DMS79 treated with DMSO at 0.1 percent for 48 hours (cell line): Measurements from ENCODE around the gene RNU1-4.
A peak's percentile ranks its signal among the peaks of the same experiment; 100 is the strongest.
"Not testable (repeated sequence)": the region's sequence is repeated elsewhere in the genome, so short reads cannot be mapped to it uniquely, and the experiment has no call there.

ENCODE experiments used
- DNase-seq: peaks from one replicate; lab custom pipeline; 2025; lab: John Stamatoyannopoulos, UW

RNU1-4 gene

GRCh38 chr1:16770139-16770759, 29.9 kb downstream of the RNU1-4 start:
- DNase-seq, result not testable (repeated sequence)

- not testable (repeated sequence) for DNase-seq
These were observed 30.7 kb downstream of the RNU1-4 start for GRCh38 chr1:16770896-16771446.

DNA sequence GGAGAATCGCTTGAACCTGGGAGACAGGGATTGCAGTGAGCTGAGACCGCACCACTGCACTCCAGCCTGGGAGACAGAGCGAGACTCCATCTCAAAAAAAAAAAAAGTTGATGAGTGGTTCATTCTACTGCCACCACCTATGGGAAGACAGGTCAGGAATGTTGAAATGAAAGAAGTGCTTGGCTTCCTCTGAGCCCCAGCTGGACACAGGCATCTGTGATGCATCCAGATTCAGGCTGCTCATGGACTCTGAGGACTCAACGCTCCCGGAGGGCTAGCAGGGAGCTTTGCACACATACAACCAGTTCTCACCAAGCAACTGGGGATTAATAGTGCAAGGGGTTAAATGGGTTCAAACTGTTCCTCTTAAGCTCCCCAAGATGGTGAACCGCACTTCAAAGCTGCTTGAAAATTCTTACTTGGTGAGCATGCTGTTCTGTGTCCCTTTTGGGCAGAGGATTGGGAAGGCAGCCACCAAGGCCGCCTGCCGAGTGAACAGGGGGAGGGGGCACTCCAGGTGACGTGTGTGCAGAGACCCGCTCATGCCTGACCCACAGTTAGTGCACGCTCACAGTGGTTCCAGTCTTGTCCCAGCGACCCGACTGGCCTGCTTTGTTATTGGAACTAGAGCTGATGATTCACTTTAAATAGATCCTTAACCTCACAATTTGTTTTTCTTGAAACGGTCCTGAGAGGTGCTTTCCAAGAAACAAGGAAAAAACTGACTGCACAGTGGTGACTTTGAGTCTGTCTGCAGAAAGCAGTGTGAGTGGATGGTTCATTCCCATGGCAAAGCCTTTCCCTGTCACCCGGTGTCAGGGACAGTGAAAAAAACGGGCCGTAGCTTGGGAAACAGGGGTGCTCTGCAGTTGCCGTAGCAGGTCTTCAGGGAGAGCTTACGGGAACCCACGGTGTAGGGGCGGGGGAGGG, 32.2 kb downstream of the RNU1-4 start:
- peak; percentile 70 for DNase-seq

GRCh38 chr1:16773205-16773596, 32.9 kb downstream of the RNU1-4 start:
- DNase-seq, result not testable (repeated sequence)

GRCh38 chr1:16773723-16774122, 33.4 kb downstream of the RNU1-4 start:
- not testable (repeated sequence) for DNase-seq

DNA sequence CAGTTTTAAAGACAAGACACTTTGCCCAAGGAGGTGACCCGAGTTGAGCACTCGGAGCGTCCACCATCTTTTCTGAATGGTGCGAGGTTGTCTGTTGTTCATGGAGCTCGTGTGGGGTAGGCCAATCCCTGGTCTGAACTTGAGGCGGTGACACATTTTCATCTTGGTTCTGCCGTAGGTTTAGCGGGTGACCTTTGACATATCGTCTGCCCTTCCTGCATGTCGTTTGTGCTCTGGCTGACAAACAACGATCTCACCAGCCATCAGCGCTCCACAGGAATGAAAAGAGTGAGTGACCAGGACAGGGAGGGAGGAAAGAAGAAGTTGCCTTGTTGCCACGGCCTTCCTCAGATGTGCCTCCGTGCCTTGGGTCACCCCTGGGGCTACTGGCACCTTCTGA, 34.5 kb downstream of the RNU1-4 start:
- not testable (repeated sequence) for DNase-seq

GRCh38 chr1:16775290-16775689, 35.0 kb downstream of the RNU1-4 start:
- not testable (repeated sequence) for DNase-seq

DNA sequence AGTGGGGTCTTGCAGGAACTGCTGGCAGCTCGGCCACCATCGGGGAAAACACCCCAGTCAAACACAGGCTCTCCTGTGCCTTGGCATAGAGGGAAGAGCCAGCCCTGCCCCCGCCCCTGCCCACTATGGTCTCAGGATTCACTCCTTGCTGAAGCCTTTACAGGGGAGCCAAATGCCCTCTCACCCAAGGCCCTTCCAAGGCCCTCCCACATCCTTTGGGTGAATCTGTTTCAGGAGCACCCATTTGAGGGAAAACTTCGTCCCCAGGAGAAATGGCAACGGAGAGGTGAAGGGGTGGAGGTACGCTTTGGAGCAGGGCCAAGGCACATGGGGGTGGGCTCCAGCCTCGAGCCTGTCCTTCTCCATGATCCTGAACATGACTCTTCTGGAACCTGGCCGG, 35.9 kb downstream of the RNU1-4 start:
- DNase-seq, result not testable (repeated sequence)

DNA sequence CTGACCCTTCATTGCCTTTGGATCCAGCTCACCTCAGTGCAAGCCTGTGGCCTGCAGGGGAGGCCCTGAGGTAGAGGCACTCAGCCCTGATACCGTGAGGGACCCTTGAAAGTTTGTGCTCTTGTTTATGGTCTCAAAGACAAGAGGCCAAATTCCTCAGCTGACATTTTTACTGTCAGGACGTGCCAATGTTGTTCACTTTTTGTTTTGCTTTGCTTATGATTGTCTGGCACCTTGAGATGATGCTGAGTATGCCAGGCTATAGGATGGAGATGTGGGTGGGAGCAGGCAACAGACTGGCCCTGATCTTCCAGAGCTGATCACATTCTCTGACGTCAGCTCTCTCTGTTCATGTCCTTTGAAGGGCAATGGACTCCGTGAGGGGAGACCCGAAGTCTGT, 36.5 kb downstream of the RNU1-4 start:
- not testable (repeated sequence) for DNase-seq

GRCh38 chr1:16777821-16778220, 37.5 kb downstream of the RNU1-4 start:
- not testable (repeated sequence) for DNase-seq

DNA sequence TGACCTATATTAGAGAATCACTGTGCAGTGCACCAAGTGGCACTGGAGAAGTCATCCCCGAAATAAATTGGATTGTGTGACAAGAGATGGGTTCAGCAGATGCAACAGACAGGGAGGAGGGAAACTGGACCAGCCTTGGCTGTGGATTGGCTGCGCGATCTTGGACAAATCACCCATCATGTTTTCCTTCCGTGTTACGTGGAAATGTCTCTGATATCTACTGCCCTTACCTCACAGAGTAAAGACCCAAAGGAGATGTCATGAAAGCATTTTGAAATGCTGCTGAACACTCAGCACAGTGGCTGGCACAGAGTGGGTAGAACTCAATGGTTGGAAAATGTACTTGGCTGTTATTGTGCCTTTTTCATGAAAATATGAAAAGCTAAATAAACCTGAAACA, 39.2 kb downstream of the RNU1-4 start:
- DNase-seq, result not testable (repeated sequence)

GRCh38 chr1:16781033-16781432, 40.7 kb downstream of the RNU1-4 start:
- not testable (repeated sequence) for DNase-seq

DNA sequence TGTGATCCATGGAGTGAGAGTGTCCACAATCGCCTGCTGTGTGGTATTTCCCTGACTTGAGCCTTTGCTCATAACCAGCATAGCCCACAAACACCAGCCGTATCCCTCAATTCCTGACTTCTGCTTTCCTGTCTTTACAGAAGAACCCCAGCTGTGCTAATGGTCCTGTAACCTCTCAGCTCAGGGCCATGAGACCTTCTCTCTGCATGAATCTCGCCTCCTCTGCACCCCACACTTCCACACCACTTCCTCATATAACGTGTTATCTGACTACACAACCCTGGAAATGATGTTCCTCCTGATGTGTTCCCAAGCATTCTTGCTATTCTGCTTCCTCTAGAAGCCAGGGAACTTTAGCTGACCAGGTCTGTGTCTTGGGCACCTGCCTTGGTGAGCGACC, 41.3 kb downstream of the RNU1-4 start:
- DNase-seq, result not testable (repeated sequence)

- DNase-seq, result not testable (repeated sequence)
These were observed 44.6 kb downstream of the RNU1-4 start for GRCh38 chr1:16784955-16785354.

DNA sequence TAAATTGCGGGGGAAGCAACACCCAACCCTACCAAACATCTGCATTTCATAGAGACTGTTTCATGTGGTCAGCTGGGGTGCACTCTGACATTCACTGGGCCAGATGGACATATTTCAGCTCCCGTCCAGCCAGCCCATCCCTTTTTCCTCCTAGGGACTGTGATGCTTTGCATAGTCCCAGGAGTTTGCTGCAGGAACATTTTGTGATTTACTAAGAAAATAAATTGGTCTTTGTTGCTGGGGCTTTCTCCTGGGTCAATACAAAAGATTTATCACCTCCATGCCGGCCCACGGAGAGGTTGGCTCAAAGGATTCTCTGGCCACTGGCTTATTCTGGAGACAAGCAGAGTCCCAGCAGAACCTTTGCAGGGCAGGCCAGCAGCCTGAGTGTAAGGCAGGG, 46.0 kb downstream of the RNU1-4 start:
- DNase-seq, result not testable (repeated sequence)

DNA sequence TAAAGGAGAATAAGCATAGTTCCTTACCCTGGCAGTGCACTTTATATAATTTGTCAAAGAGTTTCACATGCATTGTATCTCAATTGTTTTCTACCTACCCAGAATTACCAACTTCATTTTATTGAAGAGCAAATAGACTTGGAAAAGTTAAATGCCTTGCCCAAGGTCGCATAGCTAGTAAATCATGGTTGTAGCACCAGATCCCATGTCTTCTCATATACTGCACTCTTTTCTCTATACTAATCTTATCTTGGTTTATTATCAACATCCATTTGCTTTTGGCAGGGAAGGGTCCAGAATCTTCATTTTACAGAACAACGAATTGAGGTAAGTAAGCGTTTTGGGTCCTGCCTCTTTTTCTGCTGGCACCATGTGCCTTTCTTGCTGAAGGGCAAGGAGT, 46.9 kb downstream of the RNU1-4 start:
- not testable (repeated sequence) for DNase-seq

DNA sequence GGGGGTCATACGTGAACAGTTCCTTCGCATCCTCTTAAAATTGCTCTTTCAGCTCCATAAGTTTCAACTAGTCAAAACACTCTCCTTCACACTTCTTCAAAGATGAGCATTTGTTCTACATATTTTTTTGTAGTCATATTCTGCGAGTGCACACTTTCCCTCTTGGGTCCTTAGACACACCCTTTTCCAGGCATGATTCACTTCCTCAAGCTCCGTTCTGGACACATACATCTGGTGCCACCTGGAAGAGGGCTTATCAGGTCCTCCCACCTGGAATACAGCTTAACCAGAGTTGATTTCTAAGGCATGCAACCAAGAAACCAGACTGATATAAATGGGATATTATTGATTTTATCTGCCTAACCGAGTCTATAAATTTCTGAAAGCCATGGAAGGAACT, 47.4 kb downstream of the RNU1-4 start:
- not testable (repeated sequence) for DNase-seq
